HFFc6 (cell line): ENCODE results near the gene MAN2A2. TPM values are rescaled to one million over a fixed set of nuclear protein-coding genes. Genes with fewer than 3 reads are reported as not detected.
"Not testable (repeated sequence)": the region's sequence is repeated elsewhere in the genome, so short reads cannot be mapped to it uniquely, and the experiment has no call there.

ENCODE experiments used
- DNase-seq: peaks from one replicate; pipeline ENCODE4 v3.0.0-alpha.2; 2018
- H3K27ac Mint-ChIP-seq: 2 replicates; pipeline ENCODE4 v1.8.0; 2020; ENCODE audit warnings: mild to moderate bottlenecking, mixed read lengths
- H3K27me3 Mint-ChIP-seq: 2 replicates; pipeline ENCODE4 v1.8.0; 2021; ENCODE audit warnings: mild to moderate bottlenecking, moderate library complexity, mixed read lengths; ENCODE audit not compliant: insufficient read depth
- H3K36me3 Mint-ChIP-seq: 2 replicates; pipeline ENCODE4 v1.8.0; 2021; ENCODE audit warnings: low read depth, mixed read lengths
- H3K4me1 Mint-ChIP-seq: 2 replicates; pipeline ENCODE4 v1.8.0; 2020; ENCODE audit warnings: low read depth, mixed read lengths
- H3K4me3 Mint-ChIP-seq: 2 replicates; pipeline ENCODE4 v1.8.0; 2020; ENCODE audit warnings: mild to moderate bottlenecking, moderate library complexity, mixed read lengths
- H3K9me3 Mint-ChIP-seq: 2 replicates; pipeline ENCODE4 v1.8.0; 2020; ENCODE audit warnings: mild to moderate bottlenecking, mixed read lengths
- CTCF ChIP-seq: fragments of 200-600 bp; sonication (generic); IDR thresholded peaks from 2 replicates; pipeline ENCODE4 v1.5.0; 2021; ENCODE audit warnings: antibody characterized with exemption, mild to moderate bottlenecking
- total RNA-seq, 6 experiments: library from RNA; stranded (reverse); fragmentation: NEBNext Ultra II Directional; extraction: Animal tissue kit (Norgen Biotek cat#: 25700); gene quantifications; 2 replicates in 1 of 6; 3 replicates in 5 of 6; pipeline ENCODE4 v1.2.3, GENCODE V29; 2021

Gene MAN2A2
- total RNA-seq, 6 experiments from 2014 or later = 15.8 to 26.9 (median 23.4) TPM

- no peak overlapping the region for H3K4me3 Mint-ChIP-seq
Measured at GRCh38 chr15:90892023-90892422, 11.1 kb upstream of the MAN2A2 start.

GRCh38 chr15:90892498-90893174 lies 10.5 kb upstream of the MAN2A2 start:
- TF ChIP-seq CTCF = no peak
- Mint-ChIP-seq H3K4me1 (no peaks in the 10 kb centered on the region), H3K27ac (no peak overlapping the region), H3K36me3 (no peaks in the 10 kb centered on the region), H3K4me3 (no peak overlapping the region), H3K9me3 (no peaks in the 10 kb centered on the region), H3K27me3 (peaks cover 2% of the 10 kb centered on the region)
- DNase-seq = no peak

More at GRCh38 chr15:90892023-90892422, 11.1 kb upstream of the MAN2A2 start:
- no peak for TF ChIP-seq CTCF
- Mint-ChIP-seq H3K27me3 (peaks cover 2% of the 10 kb centered on the region), H3K9me3 (no peaks in the 10 kb centered on the region), H3K27ac (no peak overlapping the region), H3K36me3 (no peaks in the 10 kb centered on the region), H3K4me1 (no peaks in the 10 kb centered on the region)
- no peak for DNase-seq

GRCh38 chr15:90893175-90894090 lies 9.7 kb upstream of the MAN2A2 start:
- Mint-ChIP-seq H3K27me3 (peaks cover 2% of the 10 kb centered on the region), H3K36me3 (no peaks in the 10 kb centered on the region), H3K4me1 (no peaks in the 10 kb centered on the region), H3K9me3 (no peaks in the 10 kb centered on the region), H3K4me3 (no peak overlapping the region), H3K27ac (no peak overlapping the region)
- TF ChIP-seq CTCF = peak; percentile 52
- DNase-seq = no peak

GRCh38 chr15:90895571-90896117 lies 7.5 kb upstream of the MAN2A2 start:
- no peak for DNase-seq
- Mint-ChIP-seq H3K4me1 (no peaks in the 10 kb centered on the region), H3K27ac (no peak overlapping the region), H3K4me3 (no peak overlapping the region), H3K36me3 (no peaks in the 10 kb centered on the region), H3K27me3 (peaks cover 2% of the 10 kb centered on the region), H3K9me3 (no peaks in the 10 kb centered on the region)
- 0 out of 2 replicates have a peak, but pooled peaks have one; percentile 23 for TF ChIP-seq CTCF

GRCh38 chr15:90897131-90897655 lies 5.9 kb upstream of the MAN2A2 start:
- H3K36me3 Mint-ChIP-seq, H3K4me3 Mint-ChIP-seq, H3K27ac Mint-ChIP-seq, H3K9me3 Mint-ChIP-seq, H3K27me3 Mint-ChIP-seq, DNase-seq: not testable (repeated sequence)
- H3K4me1 Mint-ChIP-seq = peaks cover 11% of the 10 kb centered on the region
